Calu3 (cell line): ENCODE results near the gene LIPT2. TPM values are rescaled to one million over a fixed set of nuclear protein-coding genes. Genes with fewer than 3 reads are reported as not detected.
"Not testable (repeated sequence)": the region's sequence is repeated elsewhere in the genome, so short reads cannot be mapped to it uniquely, and the experiment has no call there.

Experiments
- BruUV-seq: library from RNA; stranded (reverse); fragments of 400-500 nt; replicated peaks from 2 replicates; lab custom pipeline; 2021; lab: Mats Ljungman, UMichigan
- CTCF ChIA-PET: fragments of 300-600 bp; sonication (Branson Sonifier 250); formaldehyde crosslinking; loops from one replicate; lab custom pipeline; 2022; ENCODE audit warnings: antibody characterized with exemption; lab: Charles Lee
- DNase-seq: peaks from one replicate; pipeline ENCODE4 v3.0.0; 2022
- H3K27ac Mint-ChIP-seq: one replicate; pipeline ENCODE4 v1.8.0; 2022; ENCODE audit warnings: mixed read lengths; ENCODE audit not compliant: unreplicated experiment
- H3K27me3 Mint-ChIP-seq: one replicate; pipeline ENCODE4 v1.8.0; 2022; ENCODE audit warnings: mixed read lengths; ENCODE audit not compliant: unreplicated experiment
- H3K36me3 Mint-ChIP-seq: one replicate; pipeline ENCODE4 v1.8.0; 2022; ENCODE audit warnings: mild to moderate bottlenecking, moderate library complexity, mixed read lengths; ENCODE audit not compliant: insufficient read depth, unreplicated experiment
- H3K4me1 Mint-ChIP-seq: one replicate; pipeline ENCODE4 v1.8.0; 2022; ENCODE audit warnings: mild to moderate bottlenecking, low read depth, mixed read lengths; ENCODE audit not compliant: unreplicated experiment
- H3K4me3 Mint-ChIP-seq: one replicate; pipeline ENCODE4 v1.8.0; 2022; ENCODE audit warnings: mild to moderate bottlenecking, low read depth, moderate library complexity, mixed read lengths; ENCODE audit not compliant: unreplicated experiment
- H3K9me3 Mint-ChIP-seq: one replicate; pipeline ENCODE4 v1.8.0; 2022; ENCODE audit warnings: low read depth, mixed read lengths; ENCODE audit not compliant: unreplicated experiment
- intact Hi-C: fragments of 100-400 bp; cut with micrococcal nuclease; formaldehyde crosslinking; loops from one replicate; pipeline ENCODE4 v1.10.0; 2022; ENCODE audit not compliant: unreplicated experiment
- total RNA-seq: library from RNA; stranded (reverse); gene quantifications from 2 replicates; pipeline ENCODE4 v1.2.3, GENCODE V29; 2022
- TF ChIP-seq, protein P1 (sequence below): fragments of 200-600 bp; IDR thresholded peaks from one replicate; pipeline ENCODE4 v1.8.0; 2022; ENCODE audit warnings: antibody characterized with exemption; ENCODE audit not compliant: unreplicated experiment

The LIPT2 gene
- total RNA-seq, 1 experiment from 2014 or later = 10.9 TPM

DNA sequence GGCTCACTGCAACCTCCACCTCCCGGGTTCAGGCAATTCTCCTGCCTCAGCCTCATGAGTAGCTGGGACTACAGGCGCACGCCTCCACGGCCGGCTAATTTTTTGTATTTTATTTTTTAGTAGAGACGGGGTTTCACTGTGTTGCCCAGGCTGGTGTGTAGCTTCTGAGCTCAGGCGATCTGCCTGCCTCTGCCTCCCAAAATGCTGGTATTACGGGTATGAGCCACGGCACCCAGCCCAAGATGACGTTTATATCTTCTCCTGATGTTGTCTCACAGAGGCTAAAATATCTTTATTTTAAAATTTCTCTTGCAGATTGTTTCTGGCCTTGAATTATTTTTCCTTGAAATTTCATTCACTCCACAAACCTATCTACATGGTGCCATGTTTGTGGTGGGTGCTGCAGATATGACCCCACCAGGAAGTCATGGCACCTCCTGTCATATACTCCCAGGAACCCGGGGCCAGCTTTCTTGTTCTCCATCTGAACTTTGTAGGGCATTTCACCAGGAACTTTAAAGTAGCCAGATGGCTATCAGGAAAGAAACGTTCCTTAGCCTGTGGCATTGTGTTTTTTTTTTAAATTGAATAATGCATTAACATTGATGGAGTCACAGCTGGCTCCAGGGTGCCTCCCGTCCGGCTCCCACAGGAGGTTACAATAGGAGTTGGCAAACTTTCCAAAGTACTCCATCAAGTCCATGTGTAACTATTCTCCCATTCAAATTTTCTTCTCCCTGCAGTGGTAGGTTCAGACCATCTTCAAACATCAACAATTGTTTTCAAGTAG, 42.0 kb upstream of the LIPT2 start:
- H3K27me3 Mint-ChIP-seq = no peaks in the 10 kb centered on the region
- peak overlapping the region; percentile 70 for H3K27ac Mint-ChIP-seq
- peak overlapping the region; percentile 36 for H3K4me3 Mint-ChIP-seq
- BruUV-seq = no TSS peak
- H3K4me1 Mint-ChIP-seq = peaks cover 82% of the 10 kb centered on the region
- DNase-seq = no peak
- H3K36me3 Mint-ChIP-seq = peaks cover 20% of the 10 kb centered on the region
- H3K9me3 Mint-ChIP-seq = peaks cover 6% of the 10 kb centered on the region
- TF ChIP-seq, protein P1, sequence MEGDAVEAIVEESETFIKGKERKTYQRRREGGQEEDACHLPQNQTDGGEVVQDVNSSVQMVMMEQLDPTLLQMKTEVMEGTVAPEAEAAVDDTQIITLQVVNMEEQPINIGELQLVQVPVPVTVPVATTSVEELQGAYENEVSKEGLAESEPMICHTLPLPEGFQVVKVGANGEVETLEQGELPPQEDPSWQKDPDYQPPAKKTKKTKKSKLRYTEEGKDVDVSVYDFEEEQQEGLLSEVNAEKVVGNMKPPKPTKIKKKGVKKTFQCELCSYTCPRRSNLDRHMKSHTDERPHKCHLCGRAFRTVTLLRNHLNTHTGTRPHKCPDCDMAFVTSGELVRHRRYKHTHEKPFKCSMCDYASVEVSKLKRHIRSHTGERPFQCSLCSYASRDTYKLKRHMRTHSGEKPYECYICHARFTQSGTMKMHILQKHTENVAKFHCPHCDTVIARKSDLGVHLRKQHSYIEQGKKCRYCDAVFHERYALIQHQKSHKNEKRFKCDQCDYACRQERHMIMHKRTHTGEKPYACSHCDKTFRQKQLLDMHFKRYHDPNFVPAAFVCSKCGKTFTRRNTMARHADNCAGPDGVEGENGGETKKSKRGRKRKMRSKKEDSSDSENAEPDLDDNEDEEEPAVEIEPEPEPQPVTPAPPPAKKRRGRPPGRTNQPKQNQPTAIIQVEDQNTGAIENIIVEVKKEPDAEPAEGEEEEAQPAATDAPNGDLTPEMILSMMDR = no peak
- CTCF ChIA-PET = interaction anchor here (0.9 to 1.5 kb wide), 2 partner anchors 42 to 82 kb away, joined by 3 to 8 read pairs; partner anchors contain the start of gene LIPT2
- intact Hi-C loops = no loop called here

DNA sequence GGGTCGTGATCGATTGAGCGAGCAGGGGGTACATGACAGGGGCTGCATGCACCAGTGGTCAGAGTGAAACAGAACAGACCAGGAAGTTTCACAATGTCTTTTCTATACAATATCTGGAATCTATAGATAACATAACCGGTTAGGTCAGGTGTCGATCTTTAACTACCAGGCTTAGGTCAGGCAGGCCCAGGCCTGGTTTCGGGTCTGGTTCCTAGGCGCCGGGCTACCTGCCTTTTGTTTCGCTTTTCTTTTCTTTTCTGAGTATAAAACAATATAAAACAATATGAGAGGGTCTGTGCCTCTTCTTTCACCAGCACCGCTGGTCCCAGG, 41.4 kb upstream of the LIPT2 start:
- BruUV-seq, intact Hi-C loops, H3K9me3 Mint-ChIP-seq, H3K27me3 Mint-ChIP-seq: not testable (repeated sequence)
- Mint-ChIP-seq H3K36me3 (peaks cover 20% of the 10 kb centered on the region), H3K27ac (peak overlapping the region; percentile 70), H3K4me3 (peak overlapping the region; percentile 36), H3K4me1 (peaks cover 82% of the 10 kb centered on the region)
- CTCF ChIA-PET = interaction anchor here (1.5 kb wide), 1 partner anchor 41 kb away, joined by 3 read pairs; the partner anchor contains the start of gene LIPT2
- peak; percentile 34 for DNase-seq

DNA sequence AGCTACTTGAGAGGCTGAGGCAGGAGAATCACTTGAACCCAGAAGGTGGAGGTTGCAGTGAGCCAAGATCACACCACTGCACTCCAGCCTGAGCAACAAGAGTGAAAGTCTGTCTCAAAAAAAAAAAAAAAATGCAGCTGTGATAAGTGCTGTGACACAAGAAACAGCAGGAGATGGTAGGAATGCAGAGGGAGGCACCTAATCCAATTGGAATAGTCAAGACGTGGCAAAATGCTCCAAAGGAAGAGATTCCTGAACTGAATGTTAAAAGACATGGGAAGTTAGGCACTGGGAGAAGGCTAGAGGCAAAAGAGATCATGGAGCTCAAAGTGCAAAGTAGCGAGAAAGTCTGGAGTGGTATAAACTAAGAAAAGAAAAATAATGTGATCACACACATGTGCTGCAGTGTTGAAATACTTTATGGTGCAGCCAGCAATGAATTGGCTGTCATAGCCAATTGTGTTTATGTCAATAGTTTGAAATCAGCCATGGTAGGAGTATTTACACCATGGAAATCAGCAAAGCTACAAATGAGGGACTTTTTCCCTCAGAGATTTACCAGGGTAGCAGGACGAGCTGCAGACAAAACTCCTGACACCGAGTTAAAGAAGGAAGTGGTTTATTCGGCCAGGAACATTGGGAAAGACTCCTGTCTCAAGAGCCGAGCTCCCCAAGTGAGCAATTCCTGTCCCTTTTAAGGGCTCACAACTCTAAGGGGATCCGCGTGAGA, 40.9 kb upstream of the LIPT2 start:
- Mint-ChIP-seq H3K4me3 (peak overlapping the region; percentile 36), H3K27me3 (no peaks in the 10 kb centered on the region), H3K4me1 (peaks cover 81% of the 10 kb centered on the region), H3K36me3 (peaks cover 20% of the 10 kb centered on the region), H3K27ac (peak overlapping the region; percentile 70), H3K9me3 (peaks cover 6% of the 10 kb centered on the region)
- TF ChIP-seq, protein P1 = no peak
- intact Hi-C loops = no loop called here
- BruUV-seq = no TSS peak
- CTCF ChIA-PET = interaction anchor here (1.5 kb wide), 1 partner anchor 40 kb away, joined by 3 read pairs; the partner anchor contains the start of gene LIPT2
- DNase-seq = no peak

DNA sequence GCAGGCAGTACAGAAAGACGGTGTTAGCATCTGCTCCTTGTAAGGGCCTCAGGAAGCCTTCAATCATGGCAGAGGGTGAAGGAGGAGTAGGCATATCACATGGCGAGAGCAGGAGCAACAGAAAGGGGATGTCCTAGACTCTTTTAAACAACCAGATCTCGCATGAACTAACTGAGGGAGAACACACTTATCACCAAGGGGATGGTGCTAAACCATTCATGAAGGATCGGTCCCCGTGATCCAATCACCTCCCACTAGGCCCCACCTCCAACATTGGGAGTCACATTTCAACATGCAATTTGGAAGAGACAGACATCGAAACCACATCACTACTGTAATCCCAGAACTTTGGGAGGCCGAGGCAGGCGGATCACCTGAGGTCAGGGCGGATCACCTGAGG, 39.9 kb upstream of the LIPT2 start:
- Mint-ChIP-seq H3K4me3 (peak overlapping the region; percentile 48), H3K36me3 (peaks cover 20% of the 10 kb centered on the region), H3K27me3 (no peaks in the 10 kb centered on the region), H3K27ac (peak overlapping the region; percentile 93), H3K9me3 (peaks cover 6% of the 10 kb centered on the region), H3K4me1 (peaks cover 72% of the 10 kb centered on the region)
- intact Hi-C loops = no loop called here
- BruUV-seq = no TSS peak
- TF ChIP-seq, protein P1 = no peak
- CTCF ChIA-PET = interaction anchor here (1.0 to 1.4 kb wide), 3 partner anchors 29 to 40 kb away, joined by 4 to 6 read pairs (median 4); partner anchors contain the start of gene LIPT2
- DNase-seq = no peak
